GDM1 (cell line): Measurements from ENCODE around the gene ERG.
A peak's percentile ranks its signal among the peaks of the same experiment; 100 is the strongest.

ENCODE experiments used
- DNase-seq: peaks from one replicate; lab custom pipeline; 2025; lab: John Stamatoyannopoulos, UW

ERG gene

GRCh38 chr21:38499296-38499695 is 1.0 kb upstream of the ERG start:
- no peak for DNase-seq

GRCh38 chr21:38496224-38496623 is 2.1 kb downstream of the ERG start:
- no peak for DNase-seq

GRCh38 chr21:38495696-38496095 is 2.6 kb downstream of the ERG start:
- no peak for DNase-seq

- DNase-seq = no peak
Measured at GRCh38 chr21:38495242-38495641, 3.0 kb downstream of the ERG start.

- peak; percentile 18 for DNase-seq
Measured at GRCh38 chr21:38494703-38495102, 3.6 kb downstream of the ERG start.

- no peak for DNase-seq
Measured at GRCh38 chr21:38494251-38494642, 4.0 kb downstream of the ERG start.

GRCh38 chr21:38493549-38494250 is 4.6 kb downstream of the ERG start:
- no peak for DNase-seq

GRCh38 chr21:38492007-38492406 is 6.3 kb downstream of the ERG start:
- DNase-seq = no peak

- no peak for DNase-seq
Measured at GRCh38 chr21:38491536-38491935, 6.7 kb downstream of the ERG start.

GRCh38 chr21:38490411-38491020 is 7.8 kb downstream of the ERG start:
- peak; percentile 37 for DNase-seq

GRCh38 chr21:38489729-38490128 is 8.5 kb downstream of the ERG start:
- no peak for DNase-seq

- DNase-seq = no peak
Measured at GRCh38 chr21:38489271-38489652, 9.0 kb downstream of the ERG start.

- DNase-seq = no peak
Measured at GRCh38 chr21:38488640-38489270, 9.5 kb downstream of the ERG start.

GRCh38 chr21:38487901-38488639 is 10.2 kb downstream of the ERG start:
- no peak for DNase-seq

GRCh38 chr21:38486706-38487105 is 11.6 kb downstream of the ERG start:
- no peak for DNase-seq

- no peak for DNase-seq
Measured at GRCh38 chr21:38486221-38486620, 12.1 kb downstream of the ERG start.

- DNase-seq = no peak
Measured at GRCh38 chr21:38479641-38480525, 18.4 kb downstream of the ERG start.

GRCh38 chr21:38478782-38479181 is 19.5 kb downstream of the ERG start:
- DNase-seq = no peak

- peak; percentile 70 for DNase-seq
Measured at GRCh38 chr21:38477226-38477625, 21.1 kb downstream of the ERG start.

- peak; percentile 94 for DNase-seq
Measured at GRCh38 chr21:38476385-38476784, 21.9 kb downstream of the ERG start.

GRCh38 chr21:38475519-38475918 is 22.8 kb downstream of the ERG start:
- DNase-seq = no peak

GRCh38 chr21:38474796-38475195 is 23.5 kb downstream of the ERG start:
- no peak for DNase-seq
